ENCODE measurements around the gene CUBN. TPM values are rescaled to one million over a fixed set of nuclear protein-coding genes. Genes with fewer than 3 reads are reported as not detected.

CUBN gene
- total RNA-seq, 2 donors from 2014 or later: 0.75 to 1.3 TPM

DNA sequence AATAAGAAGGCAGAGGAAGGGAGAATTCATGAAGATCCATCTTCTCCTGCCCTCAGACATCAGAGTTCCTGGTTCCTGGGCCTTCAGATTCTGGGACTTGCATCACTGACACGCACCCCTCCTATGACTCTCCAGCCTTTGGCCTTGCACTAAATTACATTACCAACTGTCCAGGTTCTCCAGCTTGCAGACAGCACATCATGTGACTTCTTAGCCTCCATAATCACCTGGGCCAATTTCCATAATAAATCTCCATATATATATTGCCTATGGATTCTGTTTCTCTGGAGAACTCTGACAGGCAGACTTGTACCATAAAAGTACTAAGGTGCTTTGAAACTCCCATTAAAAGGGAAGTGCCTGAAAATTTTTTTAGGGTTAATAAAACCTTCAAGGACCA lies 335.6 kb downstream of the CUBN start:
- 86 to 97% methylated on average over 1 of the region's 1 CpG for WGBS, 2 experiments (ENCODE audit: insufficient coverage in 1 of 2, insufficient read length in 1 of 2)

GRCh38 chr10:16792675-16793074 lies 336.9 kb downstream of the CUBN start:
- Mint-ChIP-seq H3K27me3 (ENCODE audit: insufficient read depth) (no peaks in the 10 kb centered on the region), H3K36me3 (ENCODE audit: low read depth) (peaks cover 16% of the 10 kb centered on the region)

More for the DNA sequence above, 335.6 kb downstream of the CUBN start:
- H3K36me3 ChIP-seq (ENCODE audit: control insufficient read depth, insufficient read depth, low read length): peaks cover 7% of the 10 kb centered on the region
- H3K27me3 Mint-ChIP-seq (ENCODE audit: insufficient read depth): no peaks in the 10 kb centered on the region
- no peaks in the 10 kb centered on the region for H3K27me3 ChIP-seq (ENCODE audit: control insufficient read depth, insufficient read depth, low read length, poor library complexity, severe bottlenecking)
- TF ChIP-seq, protein P1, sequence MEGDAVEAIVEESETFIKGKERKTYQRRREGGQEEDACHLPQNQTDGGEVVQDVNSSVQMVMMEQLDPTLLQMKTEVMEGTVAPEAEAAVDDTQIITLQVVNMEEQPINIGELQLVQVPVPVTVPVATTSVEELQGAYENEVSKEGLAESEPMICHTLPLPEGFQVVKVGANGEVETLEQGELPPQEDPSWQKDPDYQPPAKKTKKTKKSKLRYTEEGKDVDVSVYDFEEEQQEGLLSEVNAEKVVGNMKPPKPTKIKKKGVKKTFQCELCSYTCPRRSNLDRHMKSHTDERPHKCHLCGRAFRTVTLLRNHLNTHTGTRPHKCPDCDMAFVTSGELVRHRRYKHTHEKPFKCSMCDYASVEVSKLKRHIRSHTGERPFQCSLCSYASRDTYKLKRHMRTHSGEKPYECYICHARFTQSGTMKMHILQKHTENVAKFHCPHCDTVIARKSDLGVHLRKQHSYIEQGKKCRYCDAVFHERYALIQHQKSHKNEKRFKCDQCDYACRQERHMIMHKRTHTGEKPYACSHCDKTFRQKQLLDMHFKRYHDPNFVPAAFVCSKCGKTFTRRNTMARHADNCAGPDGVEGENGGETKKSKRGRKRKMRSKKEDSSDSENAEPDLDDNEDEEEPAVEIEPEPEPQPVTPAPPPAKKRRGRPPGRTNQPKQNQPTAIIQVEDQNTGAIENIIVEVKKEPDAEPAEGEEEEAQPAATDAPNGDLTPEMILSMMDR (conservative IDR thresholded peaks at IDR 0.05): no peak
- no peak overlapping the region for H3K27ac ChIP-seq (ENCODE audit: low read depth, low read length)
- H3K27ac Mint-ChIP-seq: no peak overlapping the region
- peaks cover 18% of the 10 kb centered on the region for H3K36me3 Mint-ChIP-seq (ENCODE audit: low read depth)
- no peak overlapping the region for H3K4me3 Mint-ChIP-seq
- peaks cover 1% of the 10 kb centered on the region for H3K4me1 Mint-ChIP-seq
- H3K4me3 ChIP-seq (ENCODE audit: low read length): no peak overlapping the region
- H3K9me3 Mint-ChIP-seq: no peaks in the 10 kb centered on the region
- H3K4me1 ChIP-seq (ENCODE audit: control insufficient read depth, insufficient read depth, low read length): no peaks in the 10 kb centered on the region
- no peak overlapping the region for H3K9ac ChIP-seq (ENCODE audit: extremely low read depth, low read length, poor library complexity, severe bottlenecking)
- peaks cover 8% of the 10 kb centered on the region for H3K9me3 ChIP-seq (ENCODE audit: control insufficient read depth, low read length)
- no peak for DNase-seq

GRCh38 chr10:16789765-16790164 lies 339.8 kb downstream of the CUBN start:
- H3K9me3 ChIP-seq (ENCODE audit: control insufficient read depth, low read length): peaks cover 8% of the 10 kb centered on the region
- no peaks in the 10 kb centered on the region for H3K9me3 Mint-ChIP-seq
- no peak overlapping the region for H3K27ac ChIP-seq (ENCODE audit: low read depth, low read length)
- no peak overlapping the region for H3K27ac Mint-ChIP-seq
- no peak overlapping the region for H3K4me3 Mint-ChIP-seq
- H3K36me3 ChIP-seq (ENCODE audit: control insufficient read depth, insufficient read depth, low read length): peaks cover 7% of the 10 kb centered on the region
- TF ChIP-seq, protein P1 (conservative IDR thresholded peaks at IDR 0.05): no peak
- DNase-seq: no peak
- peaks cover 18% of the 10 kb centered on the region for H3K36me3 Mint-ChIP-seq (ENCODE audit: low read depth)
- H3K4me1 Mint-ChIP-seq: no peaks in the 10 kb centered on the region
- WGBS, 2 experiments (ENCODE audit: insufficient coverage in 1 of 2, insufficient read length in 1 of 2): 89 to 93% methylated on average over 4 of the region's 4 CpGs
- H3K4me3 ChIP-seq (ENCODE audit: low read length): no peak overlapping the region
- H3K27me3 Mint-ChIP-seq (ENCODE audit: insufficient read depth): no peaks in the 10 kb centered on the region
- no peaks in the 10 kb centered on the region for H3K27me3 ChIP-seq (ENCODE audit: control insufficient read depth, insufficient read depth, low read length, poor library complexity, severe bottlenecking)
- H3K9ac ChIP-seq (ENCODE audit: extremely low read depth, low read length, poor library complexity, severe bottlenecking): no peak overlapping the region
- no peaks in the 10 kb centered on the region for H3K4me1 ChIP-seq (ENCODE audit: control insufficient read depth, insufficient read depth, low read length)

More at GRCh38 chr10:16792675-16793074, 336.9 kb downstream of the CUBN start:
- H3K27ac ChIP-seq (ENCODE audit: low read depth, low read length): no peak overlapping the region
- no peak for DNase-seq
- TF ChIP-seq, protein P1 (conservative IDR thresholded peaks at IDR 0.05): no peak
- H3K4me3 ChIP-seq (ENCODE audit: low read length): no peak overlapping the region
- peaks cover 8% of the 10 kb centered on the region for H3K9me3 ChIP-seq (ENCODE audit: control insufficient read depth, low read length)
- no peaks in the 10 kb centered on the region for H3K4me1 Mint-ChIP-seq
- no peaks in the 10 kb centered on the region for H3K9me3 Mint-ChIP-seq
- no peak overlapping the region for H3K9ac ChIP-seq (ENCODE audit: extremely low read depth, low read length, poor library complexity, severe bottlenecking)
- 95 to 98% methylated on average over 5 to 8 of the region's 8 CpGs for WGBS, 2 experiments (ENCODE audit: insufficient coverage in 1 of 2, insufficient read length in 1 of 2)
- no peak overlapping the region for H3K4me3 Mint-ChIP-seq
- H3K27ac Mint-ChIP-seq: no peak overlapping the region
- no peaks in the 10 kb centered on the region for H3K27me3 ChIP-seq (ENCODE audit: control insufficient read depth, insufficient read depth, low read length, poor library complexity, severe bottlenecking)
- H3K36me3 ChIP-seq (ENCODE audit: control insufficient read depth, insufficient read depth, low read length): peaks cover 7% of the 10 kb centered on the region
- H3K4me1 ChIP-seq (ENCODE audit: control insufficient read depth, insufficient read depth, low read length): no peaks in the 10 kb centered on the region

Measured in endodermal cell (in vitro differentiated cells).